ENCODE data around the gene GP5. TPM values are rescaled to one million over a fixed set of nuclear protein-coding genes. Genes with fewer than 3 reads are reported as not detected.

The GP5 gene
- total and polyA plus RNA-seq, 9 of the 15 experiments (the other 6 are each of a cell fraction or from before 2014, with no cell fraction given): 0.03 to 0.04 (median 0.04) TPM; not detected in 6

GRCh38 chr3:194395212-194395611 lies 3.9 kb downstream of the GP5 start:
- DNase-seq (ENCODE audit: extremely low read depth in 1 of 4, low spot score in 3 of 4): peak in 1 of 4 experiments; percentile 34

More at GRCh38 chr3:194395212-194395611, 3.9 kb downstream of the GP5 start:
- H3K79me2 ChIP-seq (ENCODE audit: control insufficient read depth, insufficient read depth, low read length): no peaks in the 10 kb centered on the region
- H3K9me1 ChIP-seq (ENCODE audit: control insufficient read depth, insufficient read depth, low read length): no peaks in the 10 kb centered on the region
- in situ Hi-C loops (cut with MboI): no loop called here
- CTCF ChIA-PET (ENCODE audit: low intra/inter-chr PET ratio): no interaction called here
- no peak overlapping the region; the same call in 1 of the 2 replicates for H3K4me2 ChIP-seq (ENCODE audit: insufficient read depth, low read length)
- intact Hi-C loops (cut with micrococcal nuclease): no loop called here
- H3K27me3 ChIP-seq (ENCODE audit: control insufficient read depth in 2 of 2, insufficient read depth in 2 of 2, low read length in 2 of 2): peaks cover 0 to 4% of the 10 kb centered on the region in 2 experiments; a peak in 1 of 5 replicates
- H3K27ac ChIP-seq (ENCODE audit: extremely low read depth, low read depth, low read length): no peak overlapping the region
- FAIRE-seq (peak; percentile 52), ATAC-seq (0 out of 3 replicates have a peak, but pooled peaks have one; percentile 9)
- no peaks in the 10 kb centered on the region for H4K20me1 ChIP-seq (replicated peaks; ENCODE audit: control insufficient read depth, insufficient read depth, low read length)
- POLR2A ChIA-PET: interaction anchor here (0.9 to 1.8 kb wide), 2 partner anchors 14 to 18 kb away, joined by 3 to 4 read pairs; no protein-coding TSS in a partner anchor
- no peak overlapping the region for H3K4me3 ChIP-seq
- no peak overlapping the region for H2AFZ ChIP-seq (ENCODE audit: low read depth, low read length)
- 33% methylated on average over 5 of the region's 5 CpGs for WGBS (ENCODE audit: insufficient coverage, low coverage, missing lambda C conversion rate)
- no peaks in the 10 kb centered on the region for H3K36me3 ChIP-seq (ENCODE audit: control insufficient read depth, insufficient read depth, low read length)
- peaks cover 5 to 25% of the 10 kb centered on the region in 2 experiments; a peak in 3 of 5 replicates for H3K4me1 ChIP-seq (replicated peaks in 1 of 2; ENCODE audit: control insufficient read depth in 2 of 2, insufficient read depth in 2 of 2, low read length in 2 of 2)
- TF ChIP-seq PTRF (tag; IDR thresholded peaks at IDR 0.05): no peak
- no peak for TF ChIP-seq PBX2 (CRISPR knock-in tag; IDR thresholded peaks at IDR 0.05; ENCODE audit: low read depth)
- peak; percentile 49; the same call in 1 of the 2 replicates for TF ChIP-seq PBX2 (tag; conservative IDR thresholded peaks at IDR 0.05; ENCODE audit: low read depth)
- peak; percentile 74 for TF ChIP-seq MEIS2 (IDR thresholded peaks at IDR 0.05; ENCODE audit: partially characterized antibody)
- 0 out of 2 replicates have a peak, but pooled peaks have one; percentile 13 for TF ChIP-seq FOSL1 (tag; conservative IDR thresholded peaks at IDR 0.05)
- no peak for TF ChIP-seq ZNF79 (CRISPR knock-in tag; IDR thresholded peaks at IDR 0.05; ENCODE audit: low read depth)
- no peak for TF ChIP-seq ETV6 (IDR thresholded peaks at IDR 0.05; ENCODE audit: borderline replicate concordance in 1 of 2, low read depth in 2 of 2, low read length in 1 of 2)
- no peak for TF ChIP-seq ETV6 (CRISPR knock-in tag; IDR thresholded peaks at IDR 0.05; ENCODE audit: borderline replicate concordance)
- no peak for TF ChIP-seq FOXJ2 (tag; IDR thresholded peaks at IDR 0.05)
- TF ChIP-seq NFIC (IDR thresholded peaks at IDR 0.05): peak; percentile 41
- no peaks in the 10 kb centered on the region for H3K9me3 ChIP-seq (replicated peaks; ENCODE audit: control insufficient read depth, insufficient read depth, low read depth, low read length)
- H3K9ac ChIP-seq (ENCODE audit: insufficient read depth in 1 of 2, low read depth in 2 of 2, low read length in 2 of 2): peak overlapping the region in 1 of 2 experiments; percentile 43; a peak in 1 of 4 replicates
- BruUV-seq (replicated peaks): no TSS peak

All from K562 (cell line).